Amniotic stem cell (primary cell): ENCODE measurements around the gene HOXB8.

Source experiments
- DNase-seq: peaks from one replicate; lab custom pipeline; 2025; lab: John Stamatoyannopoulos, UW

HOXB8 gene

GRCh38 chr17:48567646-48568354, 47.3 kb downstream of the HOXB8 start:
- DNase-seq: no peak

- DNase-seq: no peak
These were observed 47.9 kb downstream of the HOXB8 start for GRCh38 chr17:48567209-48567608.

GRCh38 chr17:48566717-48567116, 48.4 kb downstream of the HOXB8 start:
- DNase-seq: no peak

- DNase-seq: no peak
These were observed 49.0 kb downstream of the HOXB8 start for GRCh38 chr17:48565925-48566710.

GRCh38 chr17:48565022-48565554, 50.0 kb downstream of the HOXB8 start:
- DNase-seq: no peak

GRCh38 chr17:48564188-48565021, 50.7 kb downstream of the HOXB8 start:
- no peak for DNase-seq

GRCh38 chr17:48563867-48564187, 51.3 kb downstream of the HOXB8 start:
- DNase-seq: no peak

- DNase-seq: no peak
These were observed 51.7 kb downstream of the HOXB8 start for GRCh38 chr17:48563385-48563838.

GRCh38 chr17:48562934-48563333, 52.2 kb downstream of the HOXB8 start:
- no peak for DNase-seq
